GM04504 (cell line): Measurements from ENCODE around the gene AFF1.
"Not testable (repeated sequence)": the region's sequence is repeated elsewhere in the genome, so short reads cannot be mapped to it uniquely, and the experiment has no call there.

ENCODE experiments used
- DNase-seq: peaks from one replicate; pipeline ENCODE4 v3.0.0-alpha.2; 2012; ENCODE audit warnings: low read depth

Gene AFF1

DNA sequence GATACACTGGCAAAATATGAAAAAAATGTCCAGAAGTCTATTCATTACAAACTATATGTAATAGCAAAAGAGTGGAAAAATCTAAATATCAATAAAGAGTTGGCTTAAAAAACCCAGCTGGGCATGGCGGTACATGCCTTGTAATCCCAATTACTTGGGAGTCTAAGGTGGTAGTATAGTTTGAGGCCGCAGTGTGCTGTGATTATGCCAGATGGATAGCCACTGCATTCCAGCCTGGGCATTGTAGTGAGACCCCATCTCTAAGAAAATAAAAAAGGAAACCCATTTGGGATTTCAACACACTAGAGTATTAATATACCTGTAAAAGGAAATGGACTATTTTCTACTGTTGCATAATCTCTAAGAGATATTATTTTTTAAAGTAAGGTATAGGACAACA is 45.4 kb downstream of the AFF1 start:
- DNase-seq: no peak

DNA sequence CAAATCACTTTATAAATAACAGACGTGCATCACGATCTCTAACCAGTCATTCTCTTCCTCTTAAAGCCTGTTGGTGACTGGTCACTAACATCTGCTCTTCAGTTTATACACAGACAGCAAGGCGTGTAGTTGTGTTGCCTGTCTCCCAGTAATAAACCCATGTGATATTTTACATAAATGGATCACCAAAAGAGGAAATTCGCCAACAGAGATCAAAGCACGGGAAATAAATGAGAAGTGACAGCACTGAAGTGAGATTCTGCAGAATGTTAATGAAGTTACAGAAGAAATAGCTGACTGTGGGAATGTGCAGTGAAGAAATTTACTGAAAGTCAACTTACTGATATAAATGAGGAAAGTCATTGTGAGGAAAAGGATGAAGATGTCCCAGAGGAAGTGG is 47.0 kb downstream of the AFF1 start:
- DNase-seq: no peak

DNA sequence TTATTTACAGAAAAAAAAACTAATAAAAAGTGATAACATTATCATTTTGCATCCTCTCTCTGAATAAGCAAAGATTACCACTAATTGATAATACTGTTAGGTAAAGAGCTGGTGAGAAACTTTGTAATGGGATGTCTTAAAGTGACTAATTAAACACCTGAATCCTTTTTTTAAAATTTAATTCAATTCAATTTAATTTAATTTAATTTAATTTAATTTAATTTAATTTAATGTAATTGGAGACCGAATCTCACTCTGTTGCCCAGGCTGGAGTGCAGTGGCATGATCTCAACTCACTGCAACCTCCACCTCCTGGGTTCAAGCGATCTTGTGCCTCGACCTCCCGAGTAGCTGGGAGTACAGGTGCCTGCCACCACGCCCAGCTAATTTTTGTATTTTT is 51.0 kb downstream of the AFF1 start:
- not testable (repeated sequence) for DNase-seq

DNA sequence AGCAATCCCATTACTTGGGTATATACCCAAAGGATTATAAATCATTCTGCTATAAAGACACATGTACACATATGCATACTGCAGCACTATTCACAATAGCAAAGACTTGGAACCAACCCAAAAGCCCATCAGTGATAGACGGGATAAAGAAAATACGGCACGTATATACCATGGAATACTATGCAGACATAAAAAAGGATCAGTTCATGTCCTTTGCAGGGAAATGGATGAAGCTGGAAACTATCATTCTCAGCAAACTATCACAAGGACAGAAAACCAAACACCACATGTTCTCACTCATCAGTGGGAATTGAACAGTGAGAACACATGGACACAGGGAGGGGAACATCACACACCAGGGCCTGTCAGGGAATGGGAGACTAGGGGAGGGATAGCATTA is 54.8 kb downstream of the AFF1 start:
- DNase-seq: not testable (repeated sequence)

DNA sequence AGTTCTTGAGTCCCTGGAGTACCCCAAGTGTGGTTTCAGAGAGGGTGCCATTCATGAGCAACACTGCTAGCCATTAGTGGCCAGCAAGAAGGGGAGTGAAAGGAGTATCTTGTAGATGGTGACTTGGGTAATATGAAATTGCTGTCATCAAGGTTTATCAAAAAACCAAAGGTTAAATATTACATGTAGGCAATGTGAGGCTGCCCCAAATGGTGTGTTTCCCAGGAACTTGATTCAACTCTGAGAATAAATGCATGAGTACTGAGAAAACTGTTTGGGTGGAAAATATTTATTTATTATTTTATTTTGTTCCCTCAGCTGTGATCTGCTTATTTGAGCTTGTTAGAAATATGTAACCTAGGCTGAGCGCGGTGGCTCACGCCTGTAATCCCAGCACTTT is 55.7 kb downstream of the AFF1 start:
- no peak for DNase-seq

DNA sequence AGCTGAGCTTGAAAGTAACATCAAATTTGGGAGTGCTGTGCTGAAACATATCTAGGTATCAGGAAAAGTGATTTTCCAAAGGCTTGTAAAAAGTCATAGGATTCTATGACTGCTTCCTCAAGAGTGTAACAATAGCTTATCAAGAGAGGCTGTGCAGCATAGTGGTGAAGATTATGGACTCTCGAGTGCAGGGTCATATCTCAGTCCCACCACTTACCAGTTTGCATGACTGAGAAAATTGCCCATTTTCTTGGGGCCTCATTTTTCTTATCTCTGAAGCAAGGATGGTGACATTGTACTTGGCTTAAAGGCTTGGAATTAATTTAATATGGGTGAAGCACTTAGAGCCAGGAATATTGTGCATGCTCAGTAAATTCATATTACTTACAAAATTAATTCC is 57.2 kb downstream of the AFF1 start:
- DNase-seq: no peak

DNA sequence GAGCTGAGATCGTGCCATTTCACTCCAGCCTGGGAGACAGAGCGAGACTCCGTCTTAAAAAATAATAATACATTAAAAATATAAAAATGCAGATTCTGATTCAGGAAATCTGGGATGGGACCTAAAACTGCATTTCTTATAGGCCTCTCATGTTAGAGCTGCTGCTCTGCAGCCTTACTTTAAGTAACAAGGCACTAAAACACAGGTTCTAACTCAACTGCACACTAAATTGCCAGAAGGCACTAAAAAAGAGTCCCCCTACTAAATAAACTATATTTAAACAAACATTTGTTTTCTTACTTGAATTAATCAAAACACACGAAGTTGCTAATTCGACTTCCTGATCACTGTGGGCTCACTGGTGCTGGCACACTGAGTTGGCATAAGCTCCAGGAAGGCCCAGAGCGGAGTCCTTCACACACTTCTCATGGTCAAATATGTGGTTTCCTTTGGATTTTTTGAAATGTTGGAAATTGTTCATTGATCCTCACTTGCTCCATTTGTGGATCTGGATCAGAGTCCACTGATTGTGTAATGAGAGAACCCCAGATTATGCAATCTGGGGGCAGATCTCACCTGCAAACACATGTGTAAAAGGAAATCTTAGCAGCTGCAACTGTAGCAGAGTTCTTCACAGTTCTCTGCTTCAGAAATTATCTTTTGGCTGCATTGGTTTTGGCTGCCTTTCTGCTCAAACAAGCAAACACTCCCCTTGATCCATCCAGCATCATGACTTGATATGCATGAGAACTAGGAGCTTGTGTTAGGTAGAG is 59.3 kb downstream of the AFF1 start:
- DNase-seq: no peak

DNA sequence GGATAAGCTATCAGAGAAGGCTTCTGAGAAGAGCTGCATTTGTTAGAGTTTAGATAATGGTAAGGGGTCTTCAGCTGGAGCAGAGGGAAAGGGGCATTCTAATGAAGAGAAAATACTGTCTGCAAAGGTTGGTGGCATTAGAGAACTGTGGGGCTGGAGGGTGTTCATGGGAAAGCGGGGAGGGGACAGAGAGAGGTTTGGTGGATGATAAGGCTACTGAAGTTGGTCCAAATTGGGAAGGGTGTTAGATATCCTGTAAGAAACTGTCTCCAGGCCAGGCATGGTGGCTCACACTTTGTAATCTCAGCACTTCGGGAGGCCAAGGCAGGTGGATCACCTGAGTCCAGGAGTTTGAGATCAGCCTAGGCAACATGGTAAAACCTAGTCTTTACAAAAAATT is 59.9 kb downstream of the AFF1 start:
- no peak for DNase-seq

DNA sequence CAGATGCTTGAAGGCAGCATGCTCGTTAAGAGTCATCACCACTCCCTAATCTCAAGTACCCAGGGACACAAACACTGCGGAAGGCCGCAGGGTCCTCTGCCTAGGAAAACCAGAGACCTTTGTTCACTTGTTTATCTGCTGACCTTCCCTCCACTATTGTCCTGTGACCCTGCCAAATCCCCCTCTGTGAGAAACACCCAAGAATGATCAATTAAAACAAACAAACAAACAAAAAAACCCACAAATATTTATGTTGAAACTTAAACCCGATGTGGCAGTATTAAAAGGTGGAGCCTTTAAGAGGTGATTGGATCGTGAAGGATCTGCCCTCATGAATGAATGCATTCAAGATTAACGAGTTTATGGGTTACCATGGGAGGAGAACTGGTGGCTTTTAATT is 61.7 kb downstream of the AFF1 start:
- not testable (repeated sequence) for DNase-seq

DNA sequence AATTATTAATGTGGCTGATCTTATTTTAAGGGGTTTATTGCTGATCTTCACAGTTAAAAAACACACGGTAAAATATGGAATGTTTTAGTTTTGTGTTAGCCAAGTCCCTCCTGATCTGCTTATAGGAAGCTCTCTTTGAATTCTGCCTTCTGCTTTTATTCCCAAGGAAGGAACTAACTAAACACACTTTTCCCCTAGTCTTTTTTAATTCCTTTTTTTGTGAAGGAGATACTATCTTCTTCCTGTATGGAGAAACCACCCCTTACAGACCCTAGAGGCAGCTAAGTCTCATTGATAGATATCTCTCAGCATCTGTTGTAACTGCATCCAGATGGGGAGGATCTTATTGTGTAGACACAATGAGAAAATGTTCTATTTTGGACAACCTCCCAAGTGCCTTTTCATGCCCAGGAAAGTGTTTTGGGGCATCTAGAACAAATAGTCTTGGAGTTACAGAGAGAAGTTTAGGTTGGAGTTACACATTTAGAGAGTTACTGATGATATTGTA is 64.4 kb downstream of the AFF1 start:
- DNase-seq: no peak

DNA sequence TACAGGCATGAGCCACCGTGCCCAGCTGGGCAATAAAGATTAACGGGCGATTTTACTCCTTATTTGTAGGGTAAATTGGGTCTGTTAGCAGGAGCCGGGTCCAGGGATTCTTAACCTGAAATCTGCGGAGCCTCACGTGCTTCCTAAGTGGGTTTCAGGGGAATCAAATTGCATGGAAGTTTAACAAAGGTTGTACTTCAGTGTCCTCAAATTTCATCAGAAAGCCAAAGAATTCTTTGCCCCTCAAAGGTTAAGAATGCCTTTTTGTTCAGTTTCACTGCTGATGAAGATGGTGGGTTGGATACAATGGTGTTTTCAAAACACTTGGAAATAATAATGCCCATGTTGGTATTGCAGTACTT is 67.9 kb downstream of the AFF1 start:
- no peak for DNase-seq

DNA sequence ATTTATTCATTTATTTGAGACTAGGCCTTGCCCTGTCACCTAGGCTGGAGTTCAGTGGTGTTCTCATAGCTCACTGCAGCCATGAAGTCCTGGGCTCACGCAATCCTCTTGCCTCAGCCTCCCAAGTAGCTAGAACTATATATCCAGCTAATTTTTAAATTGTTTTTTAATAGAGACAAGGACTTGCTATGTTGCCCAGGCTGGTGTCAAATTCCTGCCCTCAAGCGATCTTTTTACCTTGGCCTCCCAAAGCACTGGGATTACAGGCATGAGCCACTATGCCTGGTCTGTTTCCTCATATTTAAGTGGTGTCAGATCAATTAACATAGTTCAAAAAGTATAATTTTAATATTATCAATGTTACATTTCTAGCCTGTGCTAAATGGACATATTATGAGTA is 68.5 kb downstream of the AFF1 start:
- no peak for DNase-seq

DNA sequence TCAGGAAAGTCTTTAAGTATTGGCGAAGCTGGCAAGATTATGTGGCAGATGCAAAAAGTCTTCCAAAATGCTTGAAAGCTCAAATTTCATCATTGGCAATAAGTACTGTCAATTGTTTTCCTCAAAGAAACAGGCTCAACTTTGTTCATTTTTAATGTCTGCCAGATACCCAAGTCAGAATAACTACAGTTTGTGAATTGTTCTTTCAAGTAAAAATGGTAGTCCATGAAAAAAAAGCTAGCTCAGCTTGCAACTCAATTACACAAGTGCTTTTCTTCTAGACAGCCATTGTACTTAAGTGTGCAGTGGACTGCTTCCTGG is 70.5 kb downstream of the AFF1 start:
- DNase-seq: no peak

DNA sequence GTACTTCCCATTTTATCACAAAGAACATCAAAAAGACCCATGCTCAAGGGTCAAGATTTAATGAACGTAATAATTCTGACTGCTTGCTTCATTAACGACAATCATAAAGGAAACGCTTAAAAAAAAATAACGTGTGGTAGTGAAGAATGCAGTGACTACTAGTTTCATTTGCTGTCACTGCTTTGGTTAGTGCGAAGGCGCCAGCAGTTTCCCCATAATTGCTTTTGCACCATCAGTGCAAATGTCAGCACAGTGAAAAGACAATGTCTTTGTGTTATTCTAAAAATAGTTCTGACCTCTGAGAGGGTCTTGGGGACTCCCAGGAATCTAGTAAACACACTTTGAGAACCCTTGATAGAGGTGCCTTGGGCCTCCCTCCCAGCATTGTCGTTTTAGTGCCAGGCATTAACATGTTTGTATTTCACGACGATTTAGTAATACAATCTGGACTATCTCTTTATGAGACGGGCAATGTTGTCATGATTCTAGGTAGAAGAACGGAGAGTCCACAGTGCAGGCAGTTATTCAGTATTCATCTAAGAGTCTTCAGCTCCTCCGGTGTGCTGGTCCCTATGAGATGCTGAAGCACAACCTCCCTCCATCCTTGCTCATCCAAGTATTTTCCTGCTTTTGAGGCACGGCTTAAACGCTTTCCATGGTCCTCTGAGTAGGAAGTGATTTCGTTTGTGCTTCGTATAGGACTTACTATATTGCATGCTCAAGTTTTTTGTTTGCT is 71.0 kb downstream of the AFF1 start:
- DNase-seq: peak; percentile 16

DNA sequence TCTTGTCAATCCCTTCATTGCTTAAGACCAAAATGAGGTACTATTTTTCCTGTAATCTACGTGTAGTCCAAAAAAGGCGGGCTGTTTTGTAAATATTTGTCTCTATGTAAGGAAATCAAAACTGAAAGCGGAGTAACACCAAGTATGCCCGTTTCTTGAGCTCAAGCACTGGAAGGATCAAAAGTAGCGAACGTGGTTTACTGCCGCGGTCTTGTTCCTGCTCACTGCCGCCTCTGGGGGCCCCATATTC is 71.5 kb downstream of the AFF1 start:
- no peak for DNase-seq

DNA sequence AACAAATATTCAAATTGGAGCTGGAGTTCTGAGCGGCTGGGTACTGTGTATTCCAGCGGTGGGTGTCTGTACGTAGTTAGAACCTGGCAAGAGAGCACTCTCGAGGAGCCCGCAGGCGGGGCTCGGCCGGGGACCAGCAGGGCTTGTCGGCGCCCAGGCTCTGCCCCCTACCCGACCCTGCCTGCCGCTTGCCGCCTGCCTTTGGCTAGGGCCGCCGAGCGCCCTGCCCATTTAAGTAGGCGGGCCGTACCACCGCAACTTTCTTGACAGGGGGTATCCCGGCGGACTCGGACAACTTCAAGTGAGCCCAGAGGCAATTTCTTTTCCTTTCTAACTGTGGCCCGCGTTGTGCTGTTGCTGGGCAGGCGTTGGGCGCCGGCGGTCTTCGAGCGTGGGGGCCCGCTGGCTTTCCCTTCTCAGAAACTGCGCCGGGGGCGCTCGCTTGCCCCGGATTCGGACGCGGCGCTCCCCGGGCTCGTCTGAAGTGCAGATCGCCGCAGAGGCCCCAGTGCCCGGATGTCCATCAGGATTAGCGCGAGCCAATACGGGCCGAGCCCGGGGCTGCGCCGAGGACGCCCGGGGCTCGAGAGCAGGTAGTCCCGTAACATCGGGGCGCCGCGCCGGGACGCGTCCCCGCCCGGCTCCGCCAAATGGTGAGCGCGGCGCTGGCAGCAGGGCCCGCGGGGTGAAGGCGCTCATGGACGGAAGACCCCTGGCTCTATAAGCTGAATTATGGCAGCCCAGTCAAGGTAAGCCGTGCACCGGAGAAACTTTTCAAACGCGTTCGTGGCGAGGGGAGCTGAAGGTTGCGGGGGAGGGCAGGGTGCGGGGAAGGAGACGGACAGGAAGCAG is 72.1 kb downstream of the AFF1 start:
- peak; percentile 84 for DNase-seq

DNA sequence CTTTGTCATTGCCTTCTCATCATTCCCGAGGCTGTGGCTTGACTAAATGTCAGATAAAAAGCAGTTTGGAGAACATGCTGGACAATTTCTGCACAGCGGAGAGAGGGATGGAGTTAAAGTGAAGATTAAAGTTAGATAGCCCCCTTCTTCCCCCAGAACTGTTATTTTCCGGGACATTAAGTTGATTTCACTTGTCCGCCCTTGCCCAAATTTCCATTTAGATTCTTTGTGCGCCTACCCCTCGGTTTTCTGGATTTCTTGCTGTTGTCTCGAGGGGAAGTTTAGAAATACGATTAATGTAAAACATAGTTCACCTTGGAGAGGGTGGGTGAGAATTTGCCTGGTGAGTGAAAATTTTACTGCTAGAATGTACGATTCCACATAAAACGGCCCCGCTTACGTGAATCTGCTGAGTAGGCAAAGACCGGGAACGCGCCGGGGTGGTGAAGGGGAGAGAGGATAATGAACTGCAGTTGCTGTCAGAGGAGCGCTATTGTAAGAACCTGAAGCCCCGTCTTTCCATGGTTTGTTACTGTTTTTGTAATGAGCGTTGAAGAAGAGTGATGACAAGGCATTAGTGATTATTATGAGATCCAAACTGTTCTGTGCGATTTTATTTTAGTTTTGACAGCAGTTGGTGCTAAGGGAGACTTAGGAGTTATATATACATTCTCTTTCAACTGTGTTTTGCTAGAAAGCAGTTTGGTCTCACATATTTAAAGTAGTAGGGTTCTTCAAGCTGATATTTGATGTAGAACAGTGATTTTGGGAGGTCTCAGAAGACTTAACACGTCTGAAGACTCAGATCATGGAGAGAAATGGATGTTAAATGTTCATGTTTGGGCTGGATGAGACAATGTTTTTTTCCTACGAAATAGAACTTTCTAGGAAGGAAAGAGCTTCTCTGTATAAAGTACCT is 73.0 kb downstream of the AFF1 start:
- peak; percentile 24 for DNase-seq

DNA sequence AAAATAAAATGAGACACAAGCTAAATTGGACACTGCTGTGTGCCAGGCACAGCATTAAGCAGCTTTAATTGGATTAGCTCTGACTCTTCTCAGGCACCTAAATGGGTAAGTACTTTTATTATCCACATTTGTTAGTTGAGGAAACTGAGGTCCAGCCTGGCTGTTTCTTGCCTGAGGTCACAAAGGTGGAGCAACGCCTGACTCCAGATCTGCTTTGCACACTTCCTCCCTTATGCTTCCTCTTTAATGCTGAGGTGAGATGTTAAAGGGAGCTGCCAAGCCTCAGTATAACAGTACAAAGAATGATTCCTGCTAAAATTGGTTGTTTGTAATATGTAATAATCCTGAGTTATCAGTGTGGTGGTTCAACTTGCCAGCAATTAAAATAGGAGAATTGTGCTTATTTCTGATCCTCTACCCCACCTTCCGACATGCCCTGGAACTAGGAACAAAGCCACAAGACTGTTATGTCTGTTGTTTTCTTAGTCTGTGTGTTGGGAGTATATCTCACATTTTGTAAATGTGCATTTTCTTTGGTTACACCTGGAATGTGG is 74.4 kb downstream of the AFF1 start:
- DNase-seq: no peak

DNA sequence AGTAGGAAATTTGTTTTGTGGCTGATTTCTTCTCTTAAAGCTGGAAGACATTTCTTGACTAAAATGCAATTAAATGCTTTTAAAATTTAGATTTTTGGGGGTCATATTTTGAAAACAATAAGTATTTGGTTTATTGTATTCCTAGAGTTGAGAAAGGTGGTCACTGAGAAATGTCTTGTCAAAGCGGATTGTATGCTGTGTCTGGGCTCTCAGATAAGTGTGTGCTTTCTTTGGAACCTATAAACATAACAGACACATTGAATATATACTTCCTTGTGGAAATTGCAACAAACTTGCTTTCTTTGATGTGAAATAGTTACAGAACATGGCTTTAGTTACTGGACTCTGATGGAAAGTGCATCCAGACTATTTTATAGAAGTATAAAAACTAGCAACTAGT is 75.4 kb downstream of the AFF1 start:
- no peak for DNase-seq

DNA sequence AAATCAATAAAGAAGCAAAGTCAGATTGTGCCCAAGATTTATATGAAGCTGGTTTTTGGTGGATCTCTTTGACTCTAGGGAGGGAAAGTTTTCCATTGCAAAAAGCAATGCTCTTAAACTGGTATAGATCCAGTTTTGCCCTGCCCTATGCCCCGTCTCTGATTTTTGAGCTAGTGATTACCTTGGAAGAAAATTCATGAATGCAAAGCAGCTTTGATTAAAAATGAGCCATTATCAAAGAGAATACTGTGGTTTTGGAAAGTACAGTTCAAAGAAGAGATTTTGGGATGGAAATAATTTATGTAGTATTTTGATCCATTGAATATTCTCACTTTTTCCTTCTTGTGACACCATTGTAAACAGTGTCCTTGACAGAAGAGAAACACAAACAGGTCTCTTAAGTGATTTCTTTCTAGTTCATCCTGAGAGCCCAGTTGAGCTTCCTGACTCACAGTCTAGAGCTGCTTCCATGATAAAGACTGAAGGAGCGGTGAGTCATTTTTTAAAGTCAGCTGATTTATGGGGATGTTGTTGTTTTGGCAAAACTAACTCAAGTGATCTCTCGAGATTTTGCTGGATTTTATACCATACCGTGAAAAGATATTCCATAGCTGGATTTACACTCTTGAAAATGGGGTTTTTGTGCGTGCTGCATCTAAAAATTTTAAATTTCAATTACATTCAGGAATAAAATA is 76.7 kb downstream of the AFF1 start:
- DNase-seq: peak; percentile 55

DNA sequence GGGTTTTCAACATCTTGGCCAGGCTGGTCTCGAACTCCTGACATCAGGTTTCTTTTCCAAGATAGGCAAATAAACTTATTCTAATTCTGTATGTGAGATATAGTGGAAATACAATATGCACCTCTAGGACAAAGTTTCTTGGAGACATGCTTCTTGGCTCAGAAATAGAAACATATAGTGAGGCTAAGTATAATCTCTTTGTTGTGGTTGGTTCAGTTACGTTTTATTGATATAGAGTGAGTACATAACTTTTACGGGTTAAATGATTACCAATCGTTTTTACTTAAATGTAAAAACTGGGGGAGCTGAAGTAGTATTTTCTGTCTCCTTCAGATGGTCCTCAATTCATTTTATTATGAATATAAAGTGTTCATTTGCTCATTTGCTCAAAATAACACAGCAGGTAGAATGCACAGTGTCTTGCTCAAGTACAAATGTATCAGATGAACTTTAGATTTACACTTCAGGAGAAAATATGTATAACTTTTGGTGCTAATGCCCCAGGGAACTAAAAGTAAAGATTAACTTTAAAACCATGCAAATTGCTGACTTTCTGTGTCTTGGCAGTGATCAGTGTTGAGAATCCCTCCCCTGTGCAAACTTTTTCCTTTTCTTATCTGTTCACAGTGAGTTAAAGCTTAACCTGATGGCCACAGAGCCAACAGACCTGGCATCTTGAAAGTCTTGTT is 77.6 kb downstream of the AFF1 start:
- DNase-seq: no peak
